NOMO-1 treated with DMSO at 0.1 percent for 48 hours (cell line): ENCODE results near the gene SYT1.

ENCODE experiments used
- DNase-seq: peaks from one replicate; lab custom pipeline; 2025; ENCODE audit not compliant: unreplicated experiment; lab: John Stamatoyannopoulos, UW

The SYT1 gene

GRCh38 chr12:79487386-79488110, 623.0 kb downstream of the SYT1 start:
- DNase-seq, result no peak
